Gastroesophageal sphincter (tissue), 3 donors: ENCODE results near the gene TP63.

Experiments used
- CTCF ChIP-seq, 4 experiments: fragments of 200-600 bp in 2 of 4; fragments of 450-650 bp in 2 of 4; sonication (generic) in 1 of 4; IDR thresholded peaks; one replicate each; pipeline ENCODE4 v1.5.1; 2017 to 2019; ENCODE audit warnings: antibody characterized with exemption in 4 of 4, mild to moderate bottlenecking in 2 of 4, moderate library complexity in 2 of 4
- EP300 ChIP-seq: sonication (generic); formaldehyde crosslinking; IDR thresholded peaks from one replicate; pipeline ENCODE4 v1.6.1; 2017; ENCODE audit warnings: antibody characterized with exemption, mild to moderate bottlenecking
- POLR2A ChIP-seq, 2 donors: fragments of 450-650 bp; IDR thresholded peaks; one replicate each; pipeline ENCODE4 v1.6.1; 2017; ENCODE audit warnings: antibody characterized with exemption in 2 of 2, mild to moderate bottlenecking in 2 of 2, moderate library complexity in 1 of 2
- POLR2AphosphoS5 ChIP-seq: sonication (generic); formaldehyde crosslinking; IDR thresholded peaks from one replicate; pipeline ENCODE4 v1.6.1; 2017; ENCODE audit warnings: antibody characterized with exemption

- TF ChIP-seq CTCF (IDR thresholded peaks at IDR 0.05): no peak
- no peak for TF ChIP-seq POLR2AphosphoS5
- TF ChIP-seq POLR2A (IDR thresholded peaks at IDR 0.05): no peak
- TF ChIP-seq EP300: no peak
These were observed 191.5 kb downstream of the TP63 start for GRCh38 chr3:189822726-189823125.
